AG09319 (cell line): Measurements from ENCODE around the gene TMEM63C.

Source experiments
- DNase-seq: peaks from one replicate; pipeline ENCODE4 v3.0.0-alpha.2; 2010; ENCODE audit warnings: low read depth; ENCODE audit errors: extremely low read depth
- CTCF ChIP-seq: IDR thresholded peaks from 2 replicates; pipeline ENCODE4 v1.5.1; 2011; ENCODE audit warnings: low read depth, mild to moderate bottlenecking, inconsistent platforms, low read length, moderate library complexity

Gene TMEM63C

GRCh38 chr14:77246784-77247183 is 65.2 kb downstream of the TMEM63C start:
- TF ChIP-seq CTCF, result no peak
- no peak for DNase-seq

GRCh38 chr14:77248666-77249065 is 67.1 kb downstream of the TMEM63C start:
- TF ChIP-seq CTCF, result no peak
- DNase-seq, result no peak

- no peak for DNase-seq
- no peak for TF ChIP-seq CTCF
These were observed 67.7 kb downstream of the TMEM63C start for GRCh38 chr14:77249286-77249685.

DNA sequence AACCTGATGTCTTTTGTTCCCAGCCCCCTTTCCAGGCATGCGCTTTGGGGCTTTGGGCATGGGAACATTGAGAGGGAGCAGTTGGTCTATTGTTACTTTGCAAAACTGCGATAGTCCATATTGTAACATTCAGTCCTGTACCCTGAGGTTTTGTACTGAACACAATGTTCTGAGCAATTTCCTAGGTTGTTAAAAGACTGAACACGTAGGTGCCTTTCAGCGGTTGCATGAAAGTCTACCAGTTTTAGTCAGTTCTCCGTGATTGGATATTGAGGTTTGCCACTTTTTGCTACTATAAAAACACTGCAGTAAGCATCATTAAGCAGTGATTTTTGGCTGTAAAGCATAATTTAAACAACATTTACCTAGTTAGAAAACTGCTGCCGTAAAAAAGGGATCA is 69.3 kb downstream of the TMEM63C start:
- no peak for TF ChIP-seq CTCF
- no peak for DNase-seq

- no peak for DNase-seq
- TF ChIP-seq CTCF, result no peak
These were observed 70.3 kb downstream of the TMEM63C start for GRCh38 chr14:77251870-77252269.

DNA sequence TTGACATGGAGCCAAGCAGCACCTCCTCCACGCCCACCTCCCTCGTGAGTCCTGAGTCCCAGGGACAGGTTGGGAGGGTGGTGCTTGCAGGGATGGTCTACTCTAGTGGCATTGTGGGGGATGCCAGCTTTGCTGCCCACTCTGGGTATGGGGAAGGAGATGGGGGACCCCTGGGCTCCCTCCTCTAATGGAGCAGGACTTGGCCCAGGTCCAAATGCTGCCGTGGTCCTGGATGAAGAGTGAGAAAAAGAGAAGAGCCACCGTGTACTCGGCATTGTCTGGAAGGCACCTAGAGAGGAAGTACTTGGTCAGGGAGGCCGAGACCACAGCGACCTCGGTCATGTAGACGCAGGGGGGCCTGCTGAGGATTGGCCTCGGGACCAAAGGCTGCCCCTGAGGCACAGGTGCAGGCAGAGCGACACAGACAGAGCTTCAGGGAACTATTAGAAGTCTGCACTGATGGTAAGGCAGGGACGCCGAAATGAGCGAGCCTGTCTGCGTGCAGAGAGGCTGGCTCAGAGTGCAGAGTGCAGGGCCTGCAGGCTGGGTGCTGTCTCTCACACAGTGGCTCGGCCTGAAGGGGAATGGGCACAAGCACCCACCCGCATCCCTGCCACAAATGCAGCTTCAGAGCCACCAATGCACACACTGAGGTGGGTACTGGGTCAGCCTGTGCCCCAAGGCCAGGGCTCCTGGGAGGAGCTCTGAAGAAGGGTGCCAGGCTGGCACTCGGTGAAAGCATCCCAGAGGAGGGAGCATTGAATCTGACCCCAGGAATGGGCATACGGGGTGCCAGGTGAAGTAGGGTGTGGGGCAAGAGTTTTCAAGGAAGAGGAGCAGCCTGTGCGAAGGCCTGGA is 72.0 kb downstream of the TMEM63C start:
- TF ChIP-seq CTCF, result no peak
- DNase-seq, result no peak

GRCh38 chr14:77256694-77257093 is 75.1 kb downstream of the TMEM63C start:
- DNase-seq, result no peak
- TF ChIP-seq CTCF, result no peak
